Prostate gland (tissue), 2 donors: ENCODE measurements around the gene OR2M2.

ENCODE experiments used
- POLR2AphosphoS5 ChIP-seq: sonication (generic); formaldehyde crosslinking; IDR thresholded peaks from one replicate; pipeline ENCODE4 v1.6.1; 2017; ENCODE audit warnings: antibody characterized with exemption
- TF ChIP-seq, protein P1 (sequence below), 4 experiments: fragments of 200-600 bp in 2 of 4; fragments of 450-650 bp in 2 of 4; sonication (generic) in 2 of 4; IDR thresholded peaks; 1 replicate in 3 of 4; 2 replicates in 1 of 4; pipeline ENCODE4 v1.5.1; 2016 to 2019; ENCODE audit warnings: antibody characterized with exemption in 4 of 4, mild to moderate bottlenecking in 2 of 4, moderate library complexity in 2 of 4

DNA sequence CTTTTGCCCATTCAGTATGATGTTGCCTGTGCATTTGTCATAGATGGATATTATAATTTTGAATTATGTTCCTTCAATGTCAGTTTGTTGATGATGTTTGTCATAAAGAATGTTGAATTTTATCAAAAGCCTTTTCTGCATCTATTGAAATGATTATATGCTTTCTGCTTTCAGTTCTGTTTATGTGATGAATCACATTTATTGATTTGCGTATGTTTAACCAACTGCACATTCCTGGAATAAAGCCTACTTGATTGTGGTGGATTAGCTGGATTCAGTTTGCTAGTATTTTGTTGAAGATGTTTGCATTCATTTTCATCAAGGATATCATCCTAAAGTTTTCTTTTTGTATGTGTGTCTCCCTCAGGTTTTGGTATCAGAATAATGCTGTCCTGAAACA, 50.9 kb downstream of the OR2M2 start:
- TF ChIP-seq, protein P1, sequence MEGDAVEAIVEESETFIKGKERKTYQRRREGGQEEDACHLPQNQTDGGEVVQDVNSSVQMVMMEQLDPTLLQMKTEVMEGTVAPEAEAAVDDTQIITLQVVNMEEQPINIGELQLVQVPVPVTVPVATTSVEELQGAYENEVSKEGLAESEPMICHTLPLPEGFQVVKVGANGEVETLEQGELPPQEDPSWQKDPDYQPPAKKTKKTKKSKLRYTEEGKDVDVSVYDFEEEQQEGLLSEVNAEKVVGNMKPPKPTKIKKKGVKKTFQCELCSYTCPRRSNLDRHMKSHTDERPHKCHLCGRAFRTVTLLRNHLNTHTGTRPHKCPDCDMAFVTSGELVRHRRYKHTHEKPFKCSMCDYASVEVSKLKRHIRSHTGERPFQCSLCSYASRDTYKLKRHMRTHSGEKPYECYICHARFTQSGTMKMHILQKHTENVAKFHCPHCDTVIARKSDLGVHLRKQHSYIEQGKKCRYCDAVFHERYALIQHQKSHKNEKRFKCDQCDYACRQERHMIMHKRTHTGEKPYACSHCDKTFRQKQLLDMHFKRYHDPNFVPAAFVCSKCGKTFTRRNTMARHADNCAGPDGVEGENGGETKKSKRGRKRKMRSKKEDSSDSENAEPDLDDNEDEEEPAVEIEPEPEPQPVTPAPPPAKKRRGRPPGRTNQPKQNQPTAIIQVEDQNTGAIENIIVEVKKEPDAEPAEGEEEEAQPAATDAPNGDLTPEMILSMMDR (IDR thresholded peaks at IDR 0.05) = no peak
- no peak for TF ChIP-seq POLR2AphosphoS5
